BJ (cell line): ENCODE results near the gene IAH1. TPM values are rescaled to one million over a fixed set of nuclear protein-coding genes. Genes with fewer than 3 reads are reported as not detected.

Experiments
- CTCF ChIA-PET: fragments of 350-600 bp; formaldehyde crosslinking; extraction: SDS; loops from one replicate; lab custom pipeline; 2021; ENCODE audit warnings: antibody characterized with exemption, inconsistent platforms; lab: Yijun Ruan, JAX
- POLR2A ChIA-PET: fragments of 300-600 bp; sonication (Branson Sonifier 250); formaldehyde crosslinking; extraction: SDS; loops from one replicate; lab custom pipeline; 2021; ENCODE audit warnings: antibody characterized with exemption; lab: Charles Lee
- DNase-seq: peaks from one replicate; pipeline ENCODE4 v3.0.0-alpha.2; 2011; ENCODE audit warnings: low read depth
- H3K27me3 ChIP-seq: 2 replicates; pipeline ENCODE4 v1.6.0; 2011; ENCODE audit warnings: low read length; ENCODE audit not compliant: control insufficient read depth, insufficient read depth
- H3K36me3 ChIP-seq: 2 replicates; pipeline ENCODE4 v1.5.1; 2011; ENCODE audit warnings: low read length; ENCODE audit not compliant: control insufficient read depth, insufficient read depth
- H3K4me3 ChIP-seq: 2 replicates; pipeline ENCODE4 v1.5.1; 2011; ENCODE audit warnings: low read depth, mild to moderate bottlenecking, control low read depth, low read length
- CTCF ChIP-seq: IDR thresholded peaks from 2 replicates; pipeline ENCODE4 v1.5.1; 2011; ENCODE audit warnings: low read depth, mild to moderate bottlenecking, control low read depth, inconsistent platforms, low read length, moderate library complexity; ENCODE audit not compliant: insufficient read depth
- polyA plus RNA-seq: library from polyadenylated mRNA; depleted of rRNA; stranded (reverse); fragments of >200 nt; gene quantifications from 2 replicates; pipeline ENCODE4 v1.2.3, GENCODE V29; 2011

Gene IAH1
- polyA plus RNA-seq, 1 experiment: 92.2 TPM

GRCh38 chr2:9451231-9451630 is 23.1 kb upstream of the IAH1 start:
- ChIA-PET CTCF (no interaction called here), POLR2A (no interaction called here)
- no peak for DNase-seq
- Histone ChIP-seq H3K36me3 (peaks cover 5% of the 10 kb centered on the region), H3K4me3 (no peak overlapping the region), H3K27me3 (no peaks in the 10 kb centered on the region)
- TF ChIP-seq CTCF: no peak

- POLR2A ChIA-PET: no interaction called here
- Histone ChIP-seq H3K36me3 (peaks cover 2% of the 10 kb centered on the region; the same call in 1 of the 2 replicates), H3K4me3 (no peak overlapping the region), H3K27me3 (no peaks in the 10 kb centered on the region)
- DNase-seq: no peak
- no peak for TF ChIP-seq CTCF
- CTCF ChIA-PET: no interaction called here
Observed at GRCh38 chr2:9460441-9461017, 13.8 kb upstream of the IAH1 start.

- ChIA-PET POLR2A (no interaction called here), CTCF (no interaction called here)
- Histone ChIP-seq H3K4me3 (no peak overlapping the region), H3K36me3 (peaks cover 2% of the 10 kb centered on the region; the same call in 1 of the 2 replicates), H3K27me3 (no peaks in the 10 kb centered on the region)
- no peak for TF ChIP-seq CTCF
- DNase-seq: no peak
Observed at GRCh38 chr2:9461079-9461478, 13.3 kb upstream of the IAH1 start.

- DNase-seq: no peak
- TF ChIP-seq CTCF: no peak
- no peaks in the 10 kb centered on the region for H3K27me3 ChIP-seq
- peaks cover 2% of the 10 kb centered on the region; the same call in 1 of the 2 replicates for H3K36me3 ChIP-seq
- CTCF ChIA-PET: interaction anchor here (0.7 kb wide), 1 partner anchor 224 kb away, joined by 3 read pairs; no protein-coding TSS in a partner anchor
- POLR2A ChIA-PET: no interaction called here
- no peak overlapping the region for H3K4me3 ChIP-seq
Observed at GRCh38 chr2:9462313-9462712, 12.0 kb upstream of the IAH1 start.

GRCh38 chr2:9462886-9463697 is 11.3 kb upstream of the IAH1 start:
- peaks cover 4% of the 10 kb centered on the region for H3K36me3 ChIP-seq
- POLR2A ChIA-PET: no interaction called here
- no peaks in the 10 kb centered on the region for H3K27me3 ChIP-seq
- no peak for DNase-seq
- TF ChIP-seq CTCF: no peak
- H3K4me3 ChIP-seq: no peak overlapping the region
- CTCF ChIA-PET: interaction anchor here (0.7 kb wide), 1 partner anchor 225 kb away, joined by 3 read pairs; no protein-coding TSS in a partner anchor
